Mucosa of rectum (tissue), 2 donors: ENCODE data around the gene TBC1D22A.

Source experiments
- H3K27ac ChIP-seq, 2 donors: one replicate each; pipeline ENCODE4 v1.7.0; 2013; ENCODE audit warnings: inconsistent platforms in 2 of 2, low read depth in 2 of 2, low read length in 2 of 2
- H3K27me3 ChIP-seq, 2 donors: one replicate each; pipeline ENCODE4 v1.7.0; 2013; ENCODE audit warnings: low read length in 2 of 2; ENCODE audit not compliant: control insufficient read depth in 2 of 2, insufficient read depth in 2 of 2
- H3K36me3 ChIP-seq, 2 donors: one replicate each; pipeline ENCODE4 v1.7.0; 2013; ENCODE audit warnings: low read length in 2 of 2; ENCODE audit not compliant: control insufficient read depth in 2 of 2, insufficient read depth in 2 of 2
- H3K4me1 ChIP-seq, 2 donors: one replicate each; pipeline ENCODE4 v1.7.0; 2013; ENCODE audit warnings: low read length in 2 of 2, mild to moderate bottlenecking in 1 of 2; ENCODE audit not compliant: control insufficient read depth in 2 of 2, insufficient read depth in 2 of 2
- H3K4me3 ChIP-seq, 2 donors: one replicate each; pipeline ENCODE4 v1.7.0; 2013; ENCODE audit warnings: low read length in 2 of 2
- H3K9ac ChIP-seq, 2 donors: one replicate each; pipeline ENCODE4 v1.7.0; 2013; ENCODE audit warnings: low read length in 2 of 2, low read depth in 1 of 2, mild to moderate bottlenecking in 1 of 2
- H3K9me3 ChIP-seq, 2 donors: one replicate each; pipeline ENCODE4 v1.7.0; 2013; ENCODE audit warnings: low read length in 2 of 2; ENCODE audit not compliant: control insufficient read depth in 2 of 2
- donor health status: healthy.
- donor health status: Normal muscosa, but diverticular disease.

TBC1D22A gene

DNA sequence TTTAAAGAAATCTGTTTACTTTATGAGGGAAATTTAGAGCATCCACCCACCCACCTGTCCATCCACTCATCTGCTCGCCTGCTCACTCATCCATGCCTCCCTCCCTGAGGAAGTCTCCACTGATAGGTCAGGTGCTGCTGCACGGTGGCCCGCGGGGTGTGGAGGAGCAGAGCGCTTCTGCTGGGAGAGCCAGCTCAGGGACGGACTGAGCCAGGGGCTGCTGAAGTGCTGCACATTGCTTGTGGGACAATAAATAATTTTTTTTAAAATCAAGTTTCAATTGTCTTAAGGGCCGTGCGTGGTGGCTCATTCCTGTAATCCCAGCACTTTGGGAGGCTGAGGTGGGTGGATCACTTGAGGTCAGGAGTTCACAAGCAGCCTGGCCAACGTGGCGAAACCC, 148.9 kb downstream of the TBC1D22A start:
- H3K4me3 ChIP-seq = no peak overlapping the region
- no peaks in the 10 kb centered on the region for H3K9me3 ChIP-seq
- H3K36me3 ChIP-seq = peaks cover 18 to 23% of the 10 kb centered on the region in 2 donors
- no peak overlapping the region for H3K27ac ChIP-seq
- H3K4me1 ChIP-seq = no peaks in the 10 kb centered on the region
- H3K27me3 ChIP-seq = no peaks in the 10 kb centered on the region
- no peak overlapping the region for H3K9ac ChIP-seq

DNA sequence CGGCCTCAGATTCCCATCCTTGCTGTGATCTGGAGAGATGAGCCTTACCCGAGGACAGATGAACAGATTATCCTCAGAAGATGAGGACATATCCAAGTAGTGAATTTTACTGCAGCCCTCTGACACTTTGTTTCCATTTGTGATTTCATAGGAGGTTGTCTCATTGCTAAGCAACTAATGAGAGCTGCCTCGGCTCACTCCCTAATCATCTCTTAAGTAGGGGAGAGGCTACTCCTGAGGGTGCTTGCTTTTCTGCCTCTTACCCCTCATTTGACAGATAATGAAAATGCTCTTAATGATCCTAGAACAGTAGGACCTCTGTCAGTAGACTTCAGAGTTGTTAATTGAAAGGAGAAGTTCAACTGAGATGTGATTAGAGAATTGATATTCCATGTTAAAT, 150.9 kb downstream of the TBC1D22A start:
- Histone ChIP-seq H3K9ac (no peak overlapping the region), H3K4me1 (no peaks in the 10 kb centered on the region), H3K4me3 (no peak overlapping the region), H3K27me3 (no peaks in the 10 kb centered on the region), H3K9me3 (no peaks in the 10 kb centered on the region), H3K36me3 (peaks cover 17 to 24% of the 10 kb centered on the region in 2 donors), H3K27ac (no peak overlapping the region)

DNA sequence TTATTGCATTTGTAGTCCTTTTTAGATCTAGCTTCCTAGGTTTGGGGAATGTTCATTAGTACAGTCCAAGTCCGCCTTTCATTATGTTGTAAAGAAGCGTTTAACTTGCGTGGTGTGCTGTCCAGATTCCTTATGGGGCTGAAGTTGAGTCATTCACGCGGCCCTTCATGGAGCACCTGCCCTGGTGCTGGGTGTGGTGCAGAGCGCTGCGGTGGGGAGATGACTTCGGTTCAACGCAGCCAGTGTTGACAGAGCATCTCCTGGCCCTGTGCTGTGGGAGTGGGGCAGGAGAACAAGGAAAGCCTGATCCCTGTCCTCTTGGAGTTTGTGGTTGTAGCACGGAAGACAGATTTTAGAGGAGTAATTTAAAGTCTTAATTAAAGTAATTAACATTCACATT, 152.0 kb downstream of the TBC1D22A start:
- peaks cover 19 to 29% of the 10 kb centered on the region in 2 donors for H3K36me3 ChIP-seq
- H3K4me3 ChIP-seq = no peak overlapping the region
- H3K9me3 ChIP-seq = no peaks in the 10 kb centered on the region
- no peaks in the 10 kb centered on the region for H3K27me3 ChIP-seq
- H3K9ac ChIP-seq = no peak overlapping the region
- no peak overlapping the region for H3K27ac ChIP-seq
- H3K4me1 ChIP-seq = no peaks in the 10 kb centered on the region

DNA sequence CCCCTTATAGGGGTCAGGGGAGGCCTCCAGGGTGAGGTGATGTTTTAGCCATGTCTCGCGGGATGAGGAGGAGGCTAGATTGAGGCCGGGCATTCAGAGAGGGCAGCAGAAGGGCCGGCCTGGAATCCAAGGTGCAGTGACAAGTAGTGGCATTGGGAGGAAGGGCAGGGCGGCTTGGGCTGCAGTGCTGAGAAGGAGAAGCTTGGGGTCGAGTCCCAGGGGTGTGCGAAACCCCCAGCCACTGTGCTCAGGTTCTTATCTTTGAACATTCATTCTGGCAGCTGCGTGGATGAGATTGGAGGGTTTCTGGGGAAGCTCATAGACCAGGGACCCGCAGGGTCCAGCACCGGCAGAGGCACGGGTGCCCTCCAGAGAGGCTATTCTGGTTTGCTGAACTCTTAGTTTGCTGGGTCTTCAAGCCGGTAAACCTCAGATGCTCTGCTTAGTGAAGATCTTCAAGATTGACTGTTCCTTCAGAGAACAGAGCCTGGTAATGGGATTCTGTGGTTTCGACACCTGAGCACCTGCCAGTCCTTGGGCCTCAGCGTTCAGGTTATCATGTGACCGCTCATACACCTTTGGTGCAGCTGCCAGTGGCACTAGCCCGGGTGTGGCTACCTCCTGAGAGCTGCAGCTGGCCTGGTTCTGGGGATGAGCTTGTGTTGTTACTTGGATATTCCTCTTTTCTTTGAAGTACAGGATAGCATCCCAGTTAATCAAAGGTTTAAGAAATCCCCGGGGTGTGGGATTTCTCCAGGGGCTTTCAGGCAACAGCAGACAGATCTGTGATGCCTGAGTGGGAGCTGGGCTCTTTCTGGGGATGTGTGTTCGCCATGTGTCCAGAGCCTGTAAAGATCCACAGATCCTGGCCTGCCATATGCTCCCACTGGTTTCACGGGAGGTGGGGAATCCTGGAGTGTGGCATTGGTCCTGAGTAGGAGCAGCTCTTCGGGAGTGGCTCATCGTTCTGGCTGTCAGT, 152.8 kb downstream of the TBC1D22A start:
- no peak overlapping the region for H3K9ac ChIP-seq
- peaks cover 21 to 32% of the 10 kb centered on the region in 2 donors for H3K36me3 ChIP-seq
- no peak overlapping the region for H3K27ac ChIP-seq
- no peaks in the 10 kb centered on the region for H3K9me3 ChIP-seq
- H3K4me1 ChIP-seq = no peaks in the 10 kb centered on the region
- H3K27me3 ChIP-seq = no peaks in the 10 kb centered on the region
- no peak overlapping the region for H3K4me3 ChIP-seq

DNA sequence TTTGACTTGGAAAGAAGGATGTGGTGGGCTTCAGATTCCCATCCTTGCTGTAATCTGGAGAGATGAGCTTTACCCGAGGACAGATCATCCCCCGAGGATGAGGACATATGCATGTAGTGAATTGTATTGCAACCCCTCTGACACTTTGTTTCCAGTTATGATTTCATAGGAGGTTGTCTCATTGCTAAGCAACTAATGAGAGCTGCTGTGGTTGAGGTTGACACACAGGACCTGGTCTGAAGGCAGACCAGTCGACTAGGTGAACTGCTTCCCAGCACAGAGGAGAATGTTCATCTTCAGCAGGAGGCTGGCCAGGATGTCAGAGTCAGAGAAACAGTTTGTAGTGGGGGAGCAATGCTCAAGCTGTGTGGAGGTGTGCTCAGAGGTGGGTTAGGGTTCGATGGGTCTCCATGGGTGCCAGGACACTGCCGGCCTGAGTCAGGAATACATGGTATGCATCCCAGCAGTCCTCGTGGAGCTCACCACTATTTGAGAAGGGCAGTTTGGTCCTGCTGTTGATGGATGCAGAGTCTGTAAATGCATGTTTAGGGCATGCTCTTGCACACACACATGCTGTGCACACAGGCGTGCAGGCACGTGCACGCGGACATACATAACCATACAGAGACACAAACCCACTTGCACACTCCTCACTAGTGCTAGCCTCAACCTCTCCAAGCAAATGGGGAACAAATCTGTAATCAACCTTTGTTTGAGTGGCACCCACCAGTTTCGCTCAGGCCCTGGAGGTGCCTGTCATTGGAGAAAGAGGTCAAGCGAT, 153.7 kb downstream of the TBC1D22A start:
- no peak overlapping the region for H3K27ac ChIP-seq

DNA sequence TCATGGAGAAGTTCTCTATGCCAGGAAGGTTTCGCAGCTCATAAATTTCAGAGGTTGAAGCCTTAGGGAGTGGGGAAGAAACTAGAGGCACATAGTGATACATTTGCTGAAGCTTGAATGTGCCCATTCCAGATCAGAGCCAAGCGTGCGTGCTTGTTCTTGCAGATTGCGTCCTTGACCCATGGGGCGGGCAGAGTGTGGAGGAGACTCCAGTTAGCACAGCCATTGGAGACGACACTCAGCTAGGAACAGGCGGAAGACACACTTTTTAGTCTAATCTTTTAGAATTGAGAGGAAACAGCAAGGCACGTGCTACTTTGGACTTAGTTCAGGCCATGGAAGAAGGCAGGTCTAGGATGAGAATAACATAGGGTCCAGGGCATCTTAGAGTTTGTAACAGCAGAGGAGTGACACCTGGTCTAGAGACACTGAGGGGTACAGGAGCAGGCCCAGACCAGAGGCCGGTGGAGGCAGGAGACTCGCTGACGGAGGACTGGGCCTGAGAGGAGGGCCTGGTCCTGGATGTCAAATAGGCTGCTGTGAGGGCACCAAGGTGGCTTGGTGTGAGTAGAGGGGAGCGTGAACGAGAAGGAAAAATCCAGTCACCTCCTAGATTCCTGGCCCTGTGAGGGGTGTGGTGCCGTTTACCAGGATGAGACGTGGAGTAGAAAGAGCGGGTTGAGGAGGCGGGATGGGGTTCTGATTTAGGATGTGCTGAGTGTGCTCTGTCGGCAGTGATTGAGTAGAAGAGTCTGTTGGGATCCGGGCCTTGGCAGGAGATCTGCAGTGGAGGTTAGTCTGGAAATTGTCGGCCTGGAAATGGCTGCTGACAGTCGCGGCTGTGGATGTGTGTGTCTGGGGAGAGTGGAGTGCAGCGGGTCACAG, 154.7 kb downstream of the TBC1D22A start:
- Histone ChIP-seq H3K4me3 (no peak overlapping the region), H3K9me3 (no peaks in the 10 kb centered on the region), H3K9ac (no peak overlapping the region), H3K4me1 (no peaks in the 10 kb centered on the region), H3K36me3 (peaks cover 24 to 38% of the 10 kb centered on the region in 2 donors), H3K27ac (no peak overlapping the region), H3K27me3 (no peaks in the 10 kb centered on the region)

More for the DNA sequence above, 153.7 kb downstream of the TBC1D22A start:
- Histone ChIP-seq H3K4me3 (no peak overlapping the region), H3K4me1 (no peaks in the 10 kb centered on the region), H3K9me3 (no peaks in the 10 kb centered on the region), H3K27me3 (no peaks in the 10 kb centered on the region), H3K36me3 (peaks cover 24 to 33% of the 10 kb centered on the region in 2 donors), H3K9ac (no peak overlapping the region)

DNA sequence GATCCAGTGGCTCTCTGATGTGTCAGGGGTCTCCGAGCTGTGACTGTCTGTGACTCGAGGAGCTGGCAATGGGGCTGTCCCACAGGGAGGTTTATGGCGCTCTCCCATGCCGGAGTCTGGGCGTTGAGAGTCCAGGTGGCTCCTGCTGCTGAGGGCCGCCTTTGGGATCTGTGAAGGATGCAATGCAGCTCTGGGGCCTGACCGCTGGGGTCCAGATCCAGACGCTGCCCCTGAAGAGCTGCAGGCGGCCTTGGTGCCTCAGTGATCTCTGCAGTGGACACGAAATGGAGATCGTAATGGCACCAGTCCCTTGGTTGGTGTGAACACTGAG, 155.3 kb downstream of the TBC1D22A start:
- Histone ChIP-seq H3K9me3 (no peaks in the 10 kb centered on the region), H3K27me3 (no peaks in the 10 kb centered on the region), H3K4me1 (no peaks in the 10 kb centered on the region), H3K9ac (no peak overlapping the region), H3K36me3 (peaks cover 24 to 36% of the 10 kb centered on the region in 2 donors), H3K4me3 (no peak overlapping the region), H3K27ac (no peak overlapping the region)

DNA sequence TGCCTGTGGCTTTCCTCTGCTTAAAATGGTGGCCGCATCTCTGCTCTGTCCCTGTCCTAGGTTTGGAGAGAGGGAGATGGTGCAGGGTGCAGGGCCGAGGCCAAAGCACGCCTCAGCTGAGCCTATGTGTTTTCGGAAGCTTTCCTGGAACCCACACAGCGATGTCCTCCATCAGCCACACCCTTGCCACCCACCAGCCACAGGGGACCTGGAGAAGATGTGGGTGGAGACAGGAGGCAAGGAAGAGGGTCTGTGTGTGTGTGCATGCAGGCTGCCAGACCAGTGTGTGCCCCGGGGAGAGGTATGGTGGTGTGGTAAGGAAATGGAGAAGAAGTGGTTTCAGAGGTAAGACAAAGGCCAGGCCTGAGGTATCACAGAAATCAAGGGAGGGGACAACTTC, 155.7 kb downstream of the TBC1D22A start:
- no peaks in the 10 kb centered on the region for H3K9me3 ChIP-seq
- H3K27me3 ChIP-seq = no peaks in the 10 kb centered on the region
- no peak overlapping the region for H3K4me3 ChIP-seq
- no peak overlapping the region for H3K27ac ChIP-seq
- H3K4me1 ChIP-seq = no peaks in the 10 kb centered on the region
- no peak overlapping the region for H3K9ac ChIP-seq
- peaks cover 24 to 31% of the 10 kb centered on the region in 2 donors for H3K36me3 ChIP-seq

DNA sequence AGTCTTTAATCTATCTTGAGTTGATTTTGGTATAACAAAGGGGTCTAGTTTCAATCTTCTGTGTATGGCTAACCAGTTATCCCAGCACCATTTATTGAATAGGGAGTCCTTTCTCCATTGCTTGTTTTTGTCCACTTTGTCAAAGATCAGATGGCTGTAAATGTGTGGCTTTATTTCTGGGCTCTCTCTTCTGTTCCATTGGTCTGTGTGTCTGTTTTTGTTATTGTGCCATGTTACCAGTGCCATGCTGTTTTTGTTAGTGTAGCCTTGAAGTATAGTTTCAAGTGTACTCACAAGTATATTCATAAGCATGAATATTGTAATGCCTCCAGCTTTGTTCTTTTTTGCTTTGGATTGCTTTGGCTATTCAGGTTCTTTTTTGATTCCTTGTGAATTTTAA, 159.6 kb downstream of the TBC1D22A start:
- no peak overlapping the region for H3K27ac ChIP-seq
- H3K4me1 ChIP-seq = no peaks in the 10 kb centered on the region
- peaks cover 12 to 21% of the 10 kb centered on the region in 2 donors for H3K36me3 ChIP-seq
- no peaks in the 10 kb centered on the region for H3K9me3 ChIP-seq
- H3K9ac ChIP-seq = no peak overlapping the region
- H3K4me3 ChIP-seq = no peak overlapping the region
- no peaks in the 10 kb centered on the region for H3K27me3 ChIP-seq
